Keratinocyte (primary cell): ENCODE data around the gene SYP. TPM values are rescaled to one million over a fixed set of nuclear protein-coding genes. Genes with fewer than 3 reads are reported as not detected.

Source experiments
- DNase-seq: peaks from one replicate; pipeline ENCODE4 v3.0.0-alpha.2; 2011; ENCODE audit warnings: low read depth, missing footprints, low spot score
- FAIRE-seq: peaks from 2 replicates; lab custom pipeline; 2011; peaks lifted over from hg19 to GRCh38; lab: Jason Lieb, UNC
- H2AFZ ChIP-seq: 2 replicates; pipeline ENCODE4 v1.6.0; 2012; ENCODE audit warnings: low read length, control low read depth, inconsistent platforms; ENCODE audit not compliant: control insufficient read depth
- H3K27ac ChIP-seq: 2 replicates; pipeline ENCODE4 v1.5.1; 2011; ENCODE audit warnings: low read length; ENCODE audit not compliant: control insufficient read depth, insufficient read depth
- H3K27me3 ChIP-seq: 3 replicates; pipeline ENCODE4 v1.6.0; 2011; ENCODE audit warnings: low read length; ENCODE audit not compliant: control insufficient read depth, insufficient read depth; ENCODE audit errors: extremely low read depth
- H3K36me3 ChIP-seq, 2 experiments: 2 replicates in 1 of 2; 3 replicates in 1 of 2; pipeline ENCODE4 v1.5.1; 2011; ENCODE audit warnings: low read length in 2 of 2, mild to moderate bottlenecking in 1 of 2; ENCODE audit not compliant: control insufficient read depth in 2 of 2, insufficient read depth in 2 of 2; ENCODE audit errors: extremely low read depth in 1 of 2
- H3K4me1 ChIP-seq: 3 replicates; pipeline ENCODE4 v1.5.1; 2011; ENCODE audit warnings: low read length; ENCODE audit not compliant: control insufficient read depth, insufficient read depth; ENCODE audit errors: extremely low read depth
- H3K4me2 ChIP-seq: 3 replicates; pipeline ENCODE4 v1.6.0; 2011; ENCODE audit warnings: low read depth, low read length; ENCODE audit not compliant: control insufficient read depth, insufficient read depth; ENCODE audit errors: extremely low read depth
- H3K4me3 ChIP-seq, 3 experiments: fragments of 200-600 bp in 1 of 3; sonication (generic) in 1 of 3; 2 replicates in 2 of 3; 3 replicates in 1 of 3; pipeline ENCODE4 v1.5.1; 2011 to 2016; ENCODE audit warnings: low read length in 3 of 3, mild to moderate bottlenecking in 3 of 3, control low read depth in 2 of 3, inconsistent platforms in 1 of 3, low read depth in 1 of 3, mixed read lengths in 1 of 3, mixed run types in 1 of 3, moderate library complexity in 1 of 3; ENCODE audit not compliant: control insufficient read depth in 2 of 3, insufficient read depth in 2 of 3; ENCODE audit errors: extremely low read depth in 1 of 3
- H3K79me2 ChIP-seq: 2 replicates; pipeline ENCODE4 v1.6.0; 2012; ENCODE audit warnings: low read length; ENCODE audit not compliant: control insufficient read depth, insufficient read depth
- H3K9ac ChIP-seq: 3 replicates; pipeline ENCODE4 v1.6.0; 2011; ENCODE audit warnings: low read length; ENCODE audit not compliant: control insufficient read depth, insufficient read depth; ENCODE audit errors: extremely low read depth
- H3K9me1 ChIP-seq: 3 replicates; pipeline ENCODE4 v1.6.0; 2011; ENCODE audit warnings: low read length; ENCODE audit not compliant: control insufficient read depth, insufficient read depth; ENCODE audit errors: extremely low read depth
- H3K9me3 ChIP-seq: 2 replicates; pipeline ENCODE4 v1.5.1; 2012; ENCODE audit warnings: low read depth, low read length; ENCODE audit not compliant: control insufficient read depth
- H4K20me1 ChIP-seq: 3 replicates; pipeline ENCODE4 v1.6.0; 2011; ENCODE audit warnings: low read length; ENCODE audit not compliant: control insufficient read depth, insufficient read depth; ENCODE audit errors: extremely low read depth
- CTCF ChIP-seq, 3 experiments: IDR thresholded peaks in 1 of 3; conservative IDR thresholded peaks in 1 of 3; optimal IDR thresholded peaks in 1 of 3; 2 replicates in 2 of 3; 3 replicates in 1 of 3; pipeline versions ENCODE3 to v1.5.1; 2011; ENCODE audit warnings: low read length in 3 of 3, mild to moderate bottlenecking in 3 of 3, moderate library complexity in 2 of 3, control low read depth in 1 of 3, inconsistent platforms in 1 of 3; ENCODE audit not compliant: insufficient read depth in 2 of 3; ENCODE audit errors: extremely low read depth in 1 of 3
- EZH2 ChIP-seq: IDR thresholded peaks from one replicate; pipeline ENCODE4 v1.6.1; 2012; ENCODE audit warnings: inconsistent platforms, mild to moderate bottlenecking, low read length, moderate library complexity
- dilution Hi-C: fragments of 300-500 bp; cut with MboI; formaldehyde crosslinking; loops from one replicate; pipeline ENCODE4 v1.7.0; 2020; ENCODE audit warnings: low sequenced_read_pairs; ENCODE audit not compliant: extremely low pct_ligation_motif_present
- polyA plus RNA-seq, 5 experiments: library from polyadenylated mRNA; depleted of rRNA in 3 of 5; stranded (reverse) in 3 of 5; stranded (forward) in 1 of 5; unstranded in 1 of 5; fragments of >200 nt; gene quantifications; 1 replicate in 1 of 5; 2 replicates in 3 of 5; 3 replicates in 1 of 5; pipeline versions ENCODE4 v1.2.1 to v1.2.3, GENCODE V29; 2011 to 2012; ENCODE audit warnings: missing spikeins in 2 of 5, low read depth in 1 of 5, low replicate concordance in 1 of 5

Gene SYP
- polyA plus RNA-seq, 1 donor (not counting 4 experiments of a cell fraction or from before 2014, with no cell fraction given) = 0.07 TPM

GRCh38 chrX:49237060-49237459, 37.1 kb upstream of the SYP start:
- Histone ChIP-seq H3K9ac (no peak overlapping the region), H3K4me1 (no peaks in the 10 kb centered on the region), H3K79me2 (no peaks in the 10 kb centered on the region), H3K27me3 (no peaks in the 10 kb centered on the region), H4K20me1 (no peaks in the 10 kb centered on the region), H3K9me1 (no peaks in the 10 kb centered on the region), H3K4me2 (no peak overlapping the region), H3K9me3 (no peaks in the 10 kb centered on the region), H2AFZ (no peak overlapping the region), H3K4me3 (no peak overlapping the region), H3K27ac (no peak overlapping the region), H3K36me3 (peaks cover 0 to 1% of the 10 kb centered on the region in 2 experiments)
- dilution Hi-C loops = no loop called here
- TF ChIP-seq CTCF (optimal IDR thresholded peaks at IDR 0.05 in 1 of 3, IDR thresholded peaks at IDR 0.05 in 1 of 3, conservative IDR thresholded peaks at IDR 0.05 in 1 of 3; ENCODE audit: extremely low read depth in 1 of 3, insufficient read depth in 2 of 3, low read length in 3 of 3) (no peak), EZH2 (no peak)
- FAIRE-seq = no peak
- no peak for DNase-seq

GRCh38 chrX:49233887-49234555, 34.0 kb upstream of the SYP start:
- Histone ChIP-seq H3K9me1 (no peaks in the 10 kb centered on the region), H3K27me3 (no peaks in the 10 kb centered on the region), H3K27ac (no peak overlapping the region), H4K20me1 (no peaks in the 10 kb centered on the region), H3K4me1 (no peaks in the 10 kb centered on the region), H3K9ac (no peak overlapping the region), H3K4me3 (no peak overlapping the region), H3K9me3 (no peaks in the 10 kb centered on the region), H3K79me2 (no peaks in the 10 kb centered on the region), H3K36me3 (no peaks in the 10 kb centered on the region), H3K4me2 (no peak overlapping the region), H2AFZ (no peak overlapping the region)
- DNase-seq (no peak), FAIRE-seq (no peak)
- dilution Hi-C loops = no loop called here
- TF ChIP-seq CTCF (optimal IDR thresholded peaks at IDR 0.05 in 1 of 3, IDR thresholded peaks at IDR 0.05 in 1 of 3, conservative IDR thresholded peaks at IDR 0.05 in 1 of 3; ENCODE audit: extremely low read depth in 1 of 3, insufficient read depth in 2 of 3, low read length in 3 of 3) (no peak), EZH2 (no peak)
